Measurements from ENCODE around the gene PEX14. TPM values are rescaled to one million over a fixed set of nuclear protein-coding genes. Genes with fewer than 3 reads are reported as not detected.

Gene PEX14
- polyA plus RNA-seq, 1 donor (not counting 4 experiments of a cell fraction or from before 2014, with no cell fraction given) = 8.4 TPM

DNA sequence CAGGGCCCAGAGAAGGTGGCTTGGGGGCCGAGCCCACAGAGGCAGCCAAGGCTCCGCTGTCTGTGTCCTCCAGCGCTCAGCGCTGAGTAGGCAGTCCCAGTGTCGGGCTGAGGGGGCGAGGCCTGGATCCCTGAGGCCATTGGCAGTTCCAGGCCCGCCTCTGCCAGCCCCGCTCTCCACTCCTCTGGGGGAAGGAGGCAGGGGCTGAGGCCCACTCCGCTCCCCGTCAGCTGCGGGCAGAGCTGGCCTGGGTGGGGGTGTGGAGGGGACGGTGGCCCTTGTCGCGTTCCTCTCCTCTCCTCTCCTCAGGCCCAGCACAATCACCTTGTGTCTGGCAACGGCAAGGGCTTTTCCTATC lies 188.9 kb downstream of the PEX14 start:
- Histone ChIP-seq H3K27ac (ENCODE audit: control insufficient read depth, insufficient read depth, low read length) (no peak overlapping the region), H3K9me3 (ENCODE audit: control insufficient read depth, low read depth, low read length) (no peaks in the 10 kb centered on the region), H3K9me1 (ENCODE audit: control insufficient read depth, extremely low read depth, insufficient read depth, low read length) (no peaks in the 10 kb centered on the region), H3K4me2 (ENCODE audit: control insufficient read depth, extremely low read depth, insufficient read depth, low read depth, low read length) (no peak overlapping the region), H3K4me1 (ENCODE audit: control insufficient read depth, extremely low read depth, insufficient read depth, low read length) (no peaks in the 10 kb centered on the region), H2AFZ (ENCODE audit: control insufficient read depth, low read length) (no peak overlapping the region), H3K36me3 (ENCODE audit: control insufficient read depth in 2 of 2, extremely low read depth in 1 of 2, insufficient read depth in 2 of 2, low read length in 2 of 2) (peaks cover 0 to 19% of the 10 kb centered on the region in 2 experiments), H4K20me1 (ENCODE audit: control insufficient read depth, extremely low read depth, insufficient read depth, low read length) (no peaks in the 10 kb centered on the region), H3K9ac (ENCODE audit: control insufficient read depth, extremely low read depth, insufficient read depth, low read length) (no peak overlapping the region), H3K27me3 (ENCODE audit: control insufficient read depth, extremely low read depth, insufficient read depth, low read length) (no peaks in the 10 kb centered on the region), H3K4me3 (ENCODE audit: control insufficient read depth in 2 of 3, extremely low read depth in 1 of 3, insufficient read depth in 2 of 3, low read depth in 1 of 3, low read length in 3 of 3) (no peak overlapping the region), H3K79me2 (ENCODE audit: control insufficient read depth, insufficient read depth, low read length) (no peaks in the 10 kb centered on the region)
- no peak for DNase-seq (ENCODE audit: low read depth, low spot score)
- TF ChIP-seq, protein P1, sequence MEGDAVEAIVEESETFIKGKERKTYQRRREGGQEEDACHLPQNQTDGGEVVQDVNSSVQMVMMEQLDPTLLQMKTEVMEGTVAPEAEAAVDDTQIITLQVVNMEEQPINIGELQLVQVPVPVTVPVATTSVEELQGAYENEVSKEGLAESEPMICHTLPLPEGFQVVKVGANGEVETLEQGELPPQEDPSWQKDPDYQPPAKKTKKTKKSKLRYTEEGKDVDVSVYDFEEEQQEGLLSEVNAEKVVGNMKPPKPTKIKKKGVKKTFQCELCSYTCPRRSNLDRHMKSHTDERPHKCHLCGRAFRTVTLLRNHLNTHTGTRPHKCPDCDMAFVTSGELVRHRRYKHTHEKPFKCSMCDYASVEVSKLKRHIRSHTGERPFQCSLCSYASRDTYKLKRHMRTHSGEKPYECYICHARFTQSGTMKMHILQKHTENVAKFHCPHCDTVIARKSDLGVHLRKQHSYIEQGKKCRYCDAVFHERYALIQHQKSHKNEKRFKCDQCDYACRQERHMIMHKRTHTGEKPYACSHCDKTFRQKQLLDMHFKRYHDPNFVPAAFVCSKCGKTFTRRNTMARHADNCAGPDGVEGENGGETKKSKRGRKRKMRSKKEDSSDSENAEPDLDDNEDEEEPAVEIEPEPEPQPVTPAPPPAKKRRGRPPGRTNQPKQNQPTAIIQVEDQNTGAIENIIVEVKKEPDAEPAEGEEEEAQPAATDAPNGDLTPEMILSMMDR (optimal IDR thresholded peaks at IDR 0.05 in 1 of 3, IDR thresholded peaks at IDR 0.05 in 1 of 3, conservative IDR thresholded peaks at IDR 0.05 in 1 of 3; ENCODE audit: extremely low read depth in 1 of 3, insufficient read depth in 2 of 3, low read length in 3 of 3) = no peak
- TF ChIP-seq EZH2 (IDR thresholded peaks at IDR 0.05; ENCODE audit: low read length) = no peak
- dilution Hi-C loops (cut with MboI; ENCODE audit: extremely low pct_ligation_motif_present, low sequenced_read_pairs) = no loop called here
- FAIRE-seq = no peak

DNA sequence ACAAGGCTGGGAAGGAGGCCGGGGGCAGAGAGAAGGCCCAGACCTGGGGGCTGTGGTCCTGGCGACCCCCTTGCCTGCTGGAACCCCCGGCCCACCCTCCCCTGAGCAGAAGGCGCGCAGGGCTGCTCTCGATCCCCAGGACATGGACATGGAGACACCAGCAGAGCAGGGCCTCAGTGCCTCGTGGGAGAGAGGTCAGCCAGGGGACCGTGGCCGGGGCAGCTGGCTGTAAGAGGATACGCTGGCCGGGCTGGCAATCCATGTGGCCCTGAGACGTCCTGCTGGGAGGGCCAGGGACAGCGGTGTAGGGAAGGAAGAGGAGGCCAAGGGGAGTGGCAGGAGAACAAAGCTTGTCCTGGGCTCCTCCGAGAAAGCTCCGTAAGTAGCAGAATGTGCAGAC lies 189.5 kb downstream of the PEX14 start:
- no peak overlapping the region for H3K9ac ChIP-seq (ENCODE audit: control insufficient read depth, extremely low read depth, insufficient read depth, low read length)
- H3K27ac ChIP-seq (ENCODE audit: control insufficient read depth, insufficient read depth, low read length) = no peak overlapping the region
- no peaks in the 10 kb centered on the region for H3K4me1 ChIP-seq (ENCODE audit: control insufficient read depth, extremely low read depth, insufficient read depth, low read length)
- no peaks in the 10 kb centered on the region for H3K79me2 ChIP-seq (ENCODE audit: control insufficient read depth, insufficient read depth, low read length)
- H3K9me1 ChIP-seq (ENCODE audit: control insufficient read depth, extremely low read depth, insufficient read depth, low read length) = no peaks in the 10 kb centered on the region
- FAIRE-seq = no peak
- no peak overlapping the region for H2AFZ ChIP-seq (ENCODE audit: control insufficient read depth, low read length)
- H3K27me3 ChIP-seq (ENCODE audit: control insufficient read depth, extremely low read depth, insufficient read depth, low read length) = no peaks in the 10 kb centered on the region
- no peak overlapping the region for H3K4me2 ChIP-seq (ENCODE audit: control insufficient read depth, extremely low read depth, insufficient read depth, low read depth, low read length)
- TF ChIP-seq, protein P1 (optimal IDR thresholded peaks at IDR 0.05 in 1 of 3, IDR thresholded peaks at IDR 0.05 in 1 of 3, conservative IDR thresholded peaks at IDR 0.05 in 1 of 3; ENCODE audit: extremely low read depth in 1 of 3, insufficient read depth in 2 of 3, low read length in 3 of 3) = no peak
- no peak for TF ChIP-seq EZH2 (IDR thresholded peaks at IDR 0.05; ENCODE audit: low read length)
- H3K4me3 ChIP-seq (ENCODE audit: control insufficient read depth in 2 of 3, extremely low read depth in 1 of 3, insufficient read depth in 2 of 3, low read depth in 1 of 3, low read length in 3 of 3) = no peak overlapping the region
- no peaks in the 10 kb centered on the region for H4K20me1 ChIP-seq (ENCODE audit: control insufficient read depth, extremely low read depth, insufficient read depth, low read length)
- no peaks in the 10 kb centered on the region for H3K9me3 ChIP-seq (ENCODE audit: control insufficient read depth, low read depth, low read length)
- peaks cover 0 to 16% of the 10 kb centered on the region in 2 experiments for H3K36me3 ChIP-seq (ENCODE audit: control insufficient read depth in 2 of 2, extremely low read depth in 1 of 2, insufficient read depth in 2 of 2, low read length in 2 of 2)
- DNase-seq (ENCODE audit: low read depth, low spot score) = no peak
- dilution Hi-C loops (cut with MboI; ENCODE audit: extremely low pct_ligation_motif_present, low sequenced_read_pairs) = no loop called here

Data from keratinocyte (primary cell).